ENCODE data around the gene PXDN. TPM values are rescaled to one million over a fixed set of nuclear protein-coding genes. Genes with fewer than 3 reads are reported as not detected.

PXDN gene
- total RNA-seq, 1 experiment from 2014 or later: 0.25 TPM

- POLR2A ChIA-PET: no interaction called here
Measured at GRCh38 chr2:1603059-1603458, 141.3 kb downstream of the PXDN start.

GRCh38 chr2:1602278-1603010 lies 141.9 kb downstream of the PXDN start:
- CTCF ChIA-PET: no interaction called here

More at GRCh38 chr2:1603059-1603458, 141.3 kb downstream of the PXDN start:
- Histone ChIP-seq H3K9me3 (0 out of 2 replicates have a peak, but pooled peaks cover 5% of the 10 kb centered on the region), H3K4me3 (ENCODE audit: low read depth, low read length) (no peak overlapping the region), H3K4me1 (no peaks in the 10 kb centered on the region), H3K27me3 (replicated peaks; ENCODE audit: control insufficient read depth, insufficient read depth, low read length) (no peaks in the 10 kb centered on the region), H3K36me3 (ENCODE audit: control insufficient read depth, insufficient read depth, low read length) (no peaks in the 10 kb centered on the region)
- BruUV-seq (replicated peaks): no TSS peak
- TF ChIP-seq CTCF (IDR thresholded peaks at IDR 0.05; ENCODE audit: insufficient read depth in 1 of 2, low read depth in 1 of 2, low read length in 1 of 2, severe bottlenecking in 1 of 2, unreplicated experiment in 1 of 2): no peak
- CTCF ChIA-PET: no interaction called here
- Mint-ChIP-seq H3K27me3 (ENCODE audit: insufficient read depth, unreplicated experiment) (no peaks in the 10 kb centered on the region), H3K4me3 (ENCODE audit: unreplicated experiment) (no peak overlapping the region), H3K36me3 (ENCODE audit: insufficient read depth, unreplicated experiment) (no peaks in the 10 kb centered on the region), H3K4me1 (ENCODE audit: low read depth, unreplicated experiment) (no peaks in the 10 kb centered on the region), H3K27ac (ENCODE audit: unreplicated experiment) (no peak overlapping the region), H3K9me3 (ENCODE audit: unreplicated experiment) (no peaks in the 10 kb centered on the region)
- intact Hi-C loops (cut with micrococcal nuclease; ENCODE audit: unreplicated experiment): no loop called here
- no peak for DNase-seq

More at GRCh38 chr2:1602278-1603010, 141.9 kb downstream of the PXDN start:
- Mint-ChIP-seq H3K36me3 (ENCODE audit: insufficient read depth, unreplicated experiment) (no peaks in the 10 kb centered on the region), H3K9me3 (ENCODE audit: unreplicated experiment) (no peaks in the 10 kb centered on the region), H3K27ac (ENCODE audit: unreplicated experiment) (no peak overlapping the region), H3K4me1 (ENCODE audit: low read depth, unreplicated experiment) (no peaks in the 10 kb centered on the region), H3K4me3 (ENCODE audit: unreplicated experiment) (no peak overlapping the region), H3K27me3 (ENCODE audit: insufficient read depth, unreplicated experiment) (no peaks in the 10 kb centered on the region)
- no peak for TF ChIP-seq CTCF (IDR thresholded peaks at IDR 0.05; ENCODE audit: insufficient read depth in 1 of 2, low read depth in 1 of 2, low read length in 1 of 2, severe bottlenecking in 1 of 2, unreplicated experiment in 1 of 2)
- no peak for DNase-seq
- Histone ChIP-seq H3K36me3 (ENCODE audit: control insufficient read depth, insufficient read depth, low read length) (no peaks in the 10 kb centered on the region), H3K27me3 (replicated peaks; ENCODE audit: control insufficient read depth, insufficient read depth, low read length) (no peaks in the 10 kb centered on the region), H3K4me3 (ENCODE audit: low read depth, low read length) (no peak overlapping the region), H3K4me1 (no peaks in the 10 kb centered on the region), H3K9me3 (0 out of 2 replicates have a peak, but pooled peaks cover 5% of the 10 kb centered on the region)
- intact Hi-C loops (cut with micrococcal nuclease; ENCODE audit: unreplicated experiment): no loop called here
- no TSS peak for BruUV-seq (replicated peaks)
- POLR2A ChIA-PET: no interaction called here
